GM21528 (cell line): ENCODE data around the gene VENTX.
"Not testable (repeated sequence)": the region's sequence is repeated elsewhere in the genome, so short reads cannot be mapped to it uniquely, and the experiment has no call there.

Experiments
- ATAC-seq: cut with Tn5 transposase; IDR thresholded peaks from one replicate; pipeline ENCODE4 v1.9.1; 2021; ENCODE audit warnings: mild to moderate bottlenecking, moderate library complexity; ENCODE audit not compliant: unreplicated experiment, low FRiP score

Gene VENTX

DNA sequence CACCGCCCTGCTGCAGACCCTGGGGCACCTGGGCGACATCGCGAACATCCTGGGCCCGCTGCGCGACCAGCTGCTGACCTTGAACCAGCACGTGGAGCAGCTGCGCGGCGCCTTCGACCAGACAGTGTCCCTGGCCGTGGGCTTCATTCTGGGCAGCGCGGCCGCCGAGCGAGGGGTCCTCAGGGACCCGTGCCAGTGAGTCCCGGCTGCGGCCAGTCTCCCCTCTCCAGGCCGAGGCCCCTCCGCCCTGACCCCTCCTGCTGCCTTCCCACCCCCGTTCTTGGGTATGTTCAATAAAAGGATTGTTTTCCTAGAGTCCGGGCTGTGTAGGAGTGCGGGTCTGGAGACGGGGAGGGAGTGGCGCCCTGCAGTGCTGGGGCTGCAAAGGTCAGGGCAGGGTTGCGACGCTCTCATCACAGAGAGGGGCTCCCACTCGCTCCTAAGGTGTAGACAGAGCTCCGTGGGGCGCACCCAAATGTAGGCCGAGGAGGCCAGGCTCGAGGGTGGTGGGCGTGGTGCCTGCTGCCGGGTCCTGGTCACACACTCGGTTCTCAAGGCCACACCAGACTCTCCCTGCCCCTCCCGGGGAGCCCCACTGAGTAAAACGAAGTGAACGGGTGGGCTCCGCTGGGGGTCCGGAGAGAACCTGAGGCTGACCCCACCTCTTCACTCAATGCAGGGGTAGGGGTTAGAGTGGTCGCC lies 6.3 kb upstream of the VENTX start:
- no peak for ATAC-seq

- no peak for ATAC-seq
Measured at GRCh38 chr10:133231946-133232574, 5.6 kb upstream of the VENTX start.

GRCh38 chr10:133234796-133235195 lies 2.9 kb upstream of the VENTX start:
- ATAC-seq: not testable (repeated sequence)

DNA sequence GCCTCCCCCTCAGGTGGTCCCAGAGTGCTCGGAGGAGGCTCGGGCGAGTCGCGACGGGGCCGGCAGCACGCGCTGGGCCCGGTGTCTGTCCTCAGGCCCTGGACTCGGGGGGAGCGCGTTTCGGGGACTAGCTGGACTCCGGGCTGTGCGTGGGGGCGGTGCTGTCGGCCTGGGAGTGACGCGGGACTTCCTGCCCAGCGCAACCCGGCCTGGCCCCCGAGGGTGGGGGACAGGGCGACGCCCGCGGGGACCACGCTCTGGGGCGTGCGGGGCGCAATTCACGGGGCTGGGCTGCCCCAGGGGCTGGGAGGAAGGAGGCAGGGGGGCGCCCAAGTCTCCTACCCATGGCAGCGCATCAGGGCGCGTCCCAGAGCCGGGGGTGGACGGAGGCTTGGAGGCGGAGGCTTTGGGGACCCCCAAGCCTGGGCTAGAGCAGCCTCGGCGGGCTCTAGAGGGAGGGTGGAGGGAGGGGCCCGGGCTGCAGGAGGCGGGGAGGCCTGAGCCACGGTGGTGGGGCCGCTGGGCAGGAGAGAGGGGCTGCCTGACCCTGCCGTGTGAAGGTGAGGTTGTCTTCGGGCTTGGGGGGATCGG lies 2.3 kb upstream of the VENTX start:
- no peak for ATAC-seq

DNA sequence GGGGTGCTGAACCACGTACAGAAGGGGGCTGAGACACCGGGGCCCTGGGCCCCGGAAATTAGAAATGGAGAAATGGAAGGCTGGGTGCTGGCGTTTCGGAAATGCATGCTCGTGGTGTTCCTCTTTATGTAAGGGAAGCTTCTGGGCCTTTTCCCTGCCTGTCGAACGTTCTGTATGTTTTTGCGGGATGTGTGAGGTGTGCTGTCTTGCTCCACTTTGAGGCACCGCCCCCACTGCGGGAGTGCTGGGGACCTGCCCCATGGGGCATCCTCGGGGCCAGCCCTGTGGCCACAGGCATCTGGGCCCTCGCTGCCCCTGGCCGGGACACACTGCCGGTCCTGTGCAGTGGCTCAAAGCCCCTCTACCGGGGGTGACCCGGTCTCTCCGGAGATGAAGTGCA lies 1.7 kb upstream of the VENTX start:
- no peak for ATAC-seq

- no peak for ATAC-seq
Measured at GRCh38 chr10:133236401-133237240, 1.0 kb upstream of the VENTX start.

GRCh38 chr10:133237241-133237587 lies 441 bp upstream of the VENTX start:
- no peak for ATAC-seq

- ATAC-seq: no peak
Measured at GRCh38 chr10:133238466-133238804, 780 bp downstream of the VENTX start.

DNA sequence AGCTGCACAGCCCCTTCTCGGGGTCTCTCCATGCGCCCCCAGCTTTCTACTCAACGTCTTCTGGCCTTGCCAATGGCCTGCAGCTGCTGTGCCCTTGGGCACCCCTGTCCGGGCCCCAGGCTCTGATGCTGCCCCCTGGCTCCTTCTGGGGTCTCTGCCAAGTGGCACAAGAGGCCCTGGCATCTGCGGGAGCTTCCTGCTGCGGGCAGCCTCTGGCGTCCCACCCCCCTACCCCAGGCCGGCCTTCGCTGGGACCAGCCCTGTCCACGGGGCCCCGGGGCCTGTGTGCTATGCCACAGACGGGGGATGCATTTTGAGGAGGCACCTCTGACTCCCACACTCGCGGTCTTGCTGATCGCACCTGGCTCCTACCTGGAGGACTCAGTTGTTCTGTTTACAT lies 2.3 kb downstream of the VENTX start:
- no peak for ATAC-seq

DNA sequence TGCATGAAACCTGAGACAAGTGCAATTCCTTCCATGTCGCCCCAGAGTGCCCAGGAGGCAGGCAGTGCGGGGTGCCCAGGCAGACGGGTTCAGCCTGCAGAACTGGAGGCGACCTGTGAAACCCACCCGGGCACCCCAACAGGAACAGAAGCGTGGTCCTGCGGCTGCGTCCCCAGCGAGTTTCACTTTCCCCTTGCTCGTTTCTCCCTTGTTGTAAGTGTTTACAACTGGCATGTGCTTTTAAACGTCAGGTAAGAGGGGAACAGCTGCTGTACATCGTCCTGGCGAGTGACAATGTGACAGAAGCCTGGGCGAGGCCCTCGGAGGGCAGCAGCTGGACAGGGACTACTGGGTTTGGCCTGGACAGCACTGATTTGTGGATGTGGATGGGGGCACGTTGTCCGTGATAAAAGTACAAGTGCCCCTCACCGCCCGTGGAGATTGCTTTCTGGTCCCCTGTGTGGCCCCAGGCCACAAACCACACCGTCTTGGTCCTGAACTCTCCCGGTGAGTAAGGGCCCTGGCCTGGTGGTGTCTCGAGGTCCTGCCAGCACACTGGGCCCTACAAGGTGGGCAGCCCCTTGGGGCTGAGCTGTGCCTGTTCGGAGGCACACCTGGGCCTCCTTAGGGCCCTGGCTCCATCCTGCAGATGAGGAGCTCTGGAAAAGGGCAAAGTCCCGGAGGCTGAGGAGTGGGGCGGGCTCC lies 4.0 kb downstream of the VENTX start:
- ATAC-seq: peak; percentile 48

DNA sequence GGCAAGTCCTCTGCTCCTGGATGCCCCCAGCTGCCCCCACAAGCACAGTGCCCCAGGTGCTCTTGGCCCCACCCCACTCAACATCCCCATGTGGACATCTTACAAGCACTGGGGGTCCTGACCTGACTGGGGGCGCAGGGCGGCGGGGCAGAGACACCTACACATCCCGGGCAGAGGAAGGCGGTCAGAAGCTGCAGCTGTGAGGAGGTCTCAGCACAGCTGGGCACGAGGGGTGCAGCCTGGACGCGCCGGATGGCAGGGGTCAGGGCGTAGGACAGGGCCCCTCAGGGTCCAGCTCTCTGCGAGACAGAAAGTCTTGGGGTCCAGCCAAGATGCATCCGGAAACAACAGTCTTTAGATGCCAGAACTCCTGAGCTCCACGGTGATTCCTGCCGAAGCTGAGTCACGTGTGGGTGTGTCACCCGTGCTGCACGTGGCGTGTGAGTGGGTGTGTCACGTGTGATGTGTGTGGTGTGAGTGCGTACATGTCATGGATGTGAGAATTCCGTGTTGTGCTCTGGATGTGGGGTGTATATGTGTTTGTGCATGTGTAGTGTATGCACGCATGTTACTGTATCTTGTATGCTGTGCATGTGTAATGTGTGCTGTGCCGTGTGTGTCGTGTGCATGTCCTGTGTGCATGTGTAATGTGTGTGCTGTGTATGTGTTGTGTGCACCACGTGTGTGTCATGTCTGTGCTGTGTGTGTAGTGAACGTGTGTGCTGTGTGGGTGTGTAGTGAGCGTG lies 5.1 kb downstream of the VENTX start:
- ATAC-seq: no peak

GRCh38 chr10:133243593-133243992 lies 5.9 kb downstream of the VENTX start:
- no peak for ATAC-seq

DNA sequence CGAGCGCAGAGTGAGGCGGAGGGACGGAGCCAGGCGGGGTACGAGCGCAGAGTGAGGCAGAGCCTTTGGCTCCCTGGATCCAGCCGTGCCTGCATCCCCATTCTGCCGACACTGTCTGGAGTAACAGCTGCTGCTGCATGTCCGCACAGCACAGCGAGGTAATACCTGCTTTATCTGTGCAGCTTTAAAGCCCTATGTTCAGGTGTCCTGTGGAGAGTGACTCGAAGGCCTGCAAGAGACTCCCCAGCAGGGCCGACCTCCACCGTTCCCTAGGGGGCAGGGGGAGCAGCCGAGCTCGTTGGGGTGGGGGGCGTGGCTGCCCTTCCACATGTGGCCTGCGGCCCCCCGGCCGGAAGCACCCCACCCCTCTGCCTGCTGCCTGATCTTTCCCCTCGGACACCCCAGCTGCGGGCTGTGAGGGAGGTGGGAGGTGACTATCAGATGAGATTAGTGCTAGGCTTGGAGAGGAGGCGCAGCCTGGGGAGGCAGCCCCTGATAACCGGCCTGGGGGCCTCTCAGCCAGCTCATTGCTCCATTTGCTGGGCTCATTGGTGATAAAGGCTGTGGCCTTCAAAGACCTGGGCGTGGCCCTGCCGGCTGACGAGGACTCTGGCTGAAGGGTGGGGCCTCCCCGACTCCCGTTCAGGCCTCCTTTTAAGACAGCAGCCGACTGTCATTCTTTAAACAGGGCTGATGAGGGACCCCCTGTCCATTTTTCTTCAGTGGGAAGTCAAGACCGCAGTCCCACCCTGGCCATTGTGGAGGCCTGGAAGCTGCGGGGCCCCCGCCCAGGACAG lies 8.0 kb downstream of the VENTX start:
- ATAC-seq: no peak

- no peak for ATAC-seq
Measured at GRCh38 chr10:133246236-133246626, 8.6 kb downstream of the VENTX start.

- no peak for ATAC-seq
Measured at GRCh38 chr10:133247681-133248333, 10.2 kb downstream of the VENTX start.

GRCh38 chr10:133248334-133248715 lies 10.7 kb downstream of the VENTX start:
- no peak for ATAC-seq

DNA sequence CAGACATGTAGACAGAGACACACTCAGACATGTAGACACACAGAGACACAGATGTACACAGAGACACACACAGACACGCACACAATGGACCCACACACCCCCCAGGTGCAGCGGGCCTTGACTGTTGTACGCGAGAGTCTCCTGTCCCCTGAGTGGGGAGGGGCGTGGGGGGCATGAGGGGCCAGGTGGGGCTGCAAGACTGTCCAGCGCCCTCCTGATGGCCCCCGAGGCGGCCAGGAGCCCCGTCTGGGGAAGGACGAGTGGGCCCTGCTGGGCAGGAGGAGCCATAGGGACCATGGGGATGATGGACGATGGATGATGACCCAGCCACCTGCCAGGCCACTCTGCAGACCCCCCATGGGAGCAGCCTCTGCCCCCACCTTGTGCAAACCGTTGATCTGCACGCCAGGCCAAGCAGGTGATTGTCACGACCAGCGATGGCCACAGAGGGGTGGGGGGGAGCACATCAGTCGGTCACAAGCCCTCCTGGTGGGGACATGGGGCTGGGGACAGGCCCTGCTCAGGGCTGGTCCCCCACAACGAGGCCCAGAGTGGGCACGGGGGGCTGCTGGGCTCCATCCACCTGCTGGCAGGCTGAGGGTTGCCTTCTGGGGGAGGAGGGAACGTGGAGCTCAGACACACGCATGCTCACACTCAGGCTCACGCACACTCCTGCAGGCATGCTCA lies 11.6 kb downstream of the VENTX start:
- no peak for ATAC-seq
